HG03354 (cell line): ENCODE data around the gene ZG16B.

Experiments
- ATAC-seq: cut with Tn5 transposase; IDR thresholded peaks from one replicate; pipeline ENCODE4 v1.9.1; 2021; ENCODE audit warnings: mild to moderate bottlenecking; ENCODE audit not compliant: unreplicated experiment, poor library complexity, severe bottlenecking

The ZG16B gene

GRCh38 chr16:2803545-2804195, 26.4 kb upstream of the ZG16B start:
- ATAC-seq = no peak

GRCh38 chr16:2804728-2805127, 25.4 kb upstream of the ZG16B start:
- no peak for ATAC-seq

GRCh38 chr16:2806286-2806685, 23.8 kb upstream of the ZG16B start:
- no peak for ATAC-seq

GRCh38 chr16:2808181-2808580, 21.9 kb upstream of the ZG16B start:
- ATAC-seq = no peak

- ATAC-seq = no peak
Measured at GRCh38 chr16:2809149-2809760, 20.8 kb upstream of the ZG16B start.

GRCh38 chr16:2810651-2811050, 19.5 kb upstream of the ZG16B start:
- no peak for ATAC-seq

- no peak for ATAC-seq
Measured at GRCh38 chr16:2811703-2812471, 18.2 kb upstream of the ZG16B start.

GRCh38 chr16:2813771-2814221, 16.3 kb upstream of the ZG16B start:
- no peak for ATAC-seq

GRCh38 chr16:2814551-2815298, 15.4 kb upstream of the ZG16B start:
- no peak for ATAC-seq

GRCh38 chr16:2815299-2815771, 14.8 kb upstream of the ZG16B start:
- no peak for ATAC-seq

- no peak for ATAC-seq
Measured at GRCh38 chr16:2816751-2817339, 13.3 kb upstream of the ZG16B start, which contains the start of gene PRSS21. Gene PRSS21, plus strand, starts transcription at chr16:2817237. Its CDS starts 32 bp downstream, at chr16:2817269.

- no peak for ATAC-seq
Measured at GRCh38 chr16:2817340-2818271, 12.5 kb upstream of the ZG16B start.

GRCh38 chr16:2818272-2818876, 11.7 kb upstream of the ZG16B start:
- ATAC-seq = no peak

- ATAC-seq = no peak
Measured at GRCh38 chr16:2819179-2819938, 10.7 kb upstream of the ZG16B start.

GRCh38 chr16:2819939-2820835, 9.9 kb upstream of the ZG16B start:
- no peak for ATAC-seq

- ATAC-seq = no peak
Measured at GRCh38 chr16:2820836-2821486, 9.1 kb upstream of the ZG16B start.
